Neural crest cell (in vitro differentiated cells): ENCODE results near the gene PNPLA6. TPM values are rescaled to one million over a fixed set of nuclear protein-coding genes. Genes with fewer than 3 reads are reported as not detected.
A peak's percentile ranks its signal among the peaks of the same experiment; 100 is the strongest.

ENCODE experiments used
- DNase-seq: peaks from one replicate; pipeline ENCODE4 v3.0.0; 2021; ENCODE audit warnings: low read depth, mixed read lengths, low spot score
- H3K27ac Mint-ChIP-seq: one replicate; pipeline ENCODE4 v1.8.0; 2021; ENCODE audit warnings: mild to moderate bottlenecking, mixed read lengths; ENCODE audit not compliant: unreplicated experiment
- H3K27me3 Mint-ChIP-seq: 2 replicates; pipeline ENCODE4 v1.8.0; 2021; ENCODE audit warnings: low read depth, mild to moderate bottlenecking, mixed read lengths
- H3K36me3 Mint-ChIP-seq: 2 replicates; pipeline ENCODE4 v1.8.0; 2021; ENCODE audit warnings: low read depth, mild to moderate bottlenecking, mixed read lengths
- H3K4me1 Mint-ChIP-seq: 2 replicates; pipeline ENCODE4 v1.8.0; 2021; ENCODE audit warnings: mixed read lengths
- H3K4me3 Mint-ChIP-seq: one replicate; pipeline ENCODE4 v1.8.0; 2021; ENCODE audit warnings: mild to moderate bottlenecking, mixed read lengths
- H3K9me3 Mint-ChIP-seq: 2 replicates; pipeline ENCODE4 v1.8.0; 2021; ENCODE audit warnings: mixed read lengths
- CTCF ChIP-seq: fragments of 200-600 bp; sonication (generic); conservative IDR thresholded peaks from 2 replicates; pipeline ENCODE4 v1.5.0; 2021; ENCODE audit warnings: antibody characterized with exemption, mild to moderate bottlenecking
- total RNA-seq: library from RNA; stranded (reverse); gene quantifications from 2 replicates; pipeline ENCODE4 v1.2.1, GENCODE V29; 2021

The PNPLA6 gene
- total RNA-seq, 1 donor from 2014 or later, result 72.1 TPM

GRCh38 chr19:7598180-7598579 is 62.7 kb downstream of the PNPLA6 start:
- no peak for TF ChIP-seq CTCF
- H3K27ac Mint-ChIP-seq, result no peak overlapping the region
- DNase-seq, result no peak

GRCh38 chr19:7600721-7601120 is 65.2 kb downstream of the PNPLA6 start:
- no peaks in the 10 kb centered on the region for H3K9me3 Mint-ChIP-seq
- no peak for DNase-seq
- H3K27me3 Mint-ChIP-seq, result peaks cover 41% of the 10 kb centered on the region
- no peak overlapping the region for H3K27ac Mint-ChIP-seq
- no peak for TF ChIP-seq CTCF
- peaks cover 4% of the 10 kb centered on the region for H3K4me1 Mint-ChIP-seq
- no peak overlapping the region for H3K4me3 Mint-ChIP-seq
- H3K36me3 Mint-ChIP-seq, result no peaks in the 10 kb centered on the region

More at GRCh38 chr19:7598180-7598579, 62.7 kb downstream of the PNPLA6 start:
- Mint-ChIP-seq H3K4me1 (peaks cover 9% of the 10 kb centered on the region), H3K9me3 (no peaks in the 10 kb centered on the region), H3K4me3 (peak overlapping the region; percentile 82), H3K27me3 (peaks cover 56% of the 10 kb centered on the region), H3K36me3 (no peaks in the 10 kb centered on the region)

DNA sequence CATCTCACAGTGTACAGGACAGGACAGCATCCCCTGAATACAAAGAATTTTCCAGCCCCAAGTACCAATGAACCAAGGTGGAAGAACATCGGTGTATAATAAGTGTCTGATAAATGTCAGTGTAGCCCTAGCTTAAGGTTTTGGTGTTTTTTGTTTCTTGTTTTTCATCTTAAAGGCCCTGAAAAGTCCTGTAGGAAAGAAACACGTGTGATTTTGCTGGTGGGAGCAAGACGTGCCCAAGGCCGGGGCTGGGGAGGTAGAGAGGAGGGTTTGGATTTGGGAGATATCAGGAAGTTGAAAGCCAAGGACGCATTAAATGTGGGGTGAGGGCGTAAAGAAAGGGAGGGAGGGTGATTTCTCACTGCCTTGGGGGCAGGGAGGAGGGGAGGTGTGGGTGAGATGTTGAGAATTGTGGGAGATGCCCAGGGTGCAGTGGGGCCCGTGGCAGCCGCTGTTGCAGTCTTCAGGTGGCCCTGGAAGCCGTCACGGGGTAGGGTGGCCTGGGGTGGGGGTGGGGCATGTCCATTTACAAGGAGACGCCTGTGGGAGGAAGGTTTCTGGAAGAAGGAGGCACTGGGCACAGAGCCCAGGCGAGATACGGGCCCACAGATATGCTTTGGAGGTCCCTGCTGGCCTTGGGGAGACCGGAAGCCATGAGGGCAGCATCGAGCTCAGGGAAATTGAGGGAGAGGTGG is 66.9 kb downstream of the PNPLA6 start:
- peaks cover 31% of the 10 kb centered on the region for H3K27me3 Mint-ChIP-seq
- no peaks in the 10 kb centered on the region for H3K9me3 Mint-ChIP-seq
- H3K36me3 Mint-ChIP-seq, result no peaks in the 10 kb centered on the region
- DNase-seq, result no peak
- H3K27ac Mint-ChIP-seq, result no peak overlapping the region
- no peaks in the 10 kb centered on the region for H3K4me1 Mint-ChIP-seq
- no peak for TF ChIP-seq CTCF
- no peak overlapping the region for H3K4me3 Mint-ChIP-seq

DNA sequence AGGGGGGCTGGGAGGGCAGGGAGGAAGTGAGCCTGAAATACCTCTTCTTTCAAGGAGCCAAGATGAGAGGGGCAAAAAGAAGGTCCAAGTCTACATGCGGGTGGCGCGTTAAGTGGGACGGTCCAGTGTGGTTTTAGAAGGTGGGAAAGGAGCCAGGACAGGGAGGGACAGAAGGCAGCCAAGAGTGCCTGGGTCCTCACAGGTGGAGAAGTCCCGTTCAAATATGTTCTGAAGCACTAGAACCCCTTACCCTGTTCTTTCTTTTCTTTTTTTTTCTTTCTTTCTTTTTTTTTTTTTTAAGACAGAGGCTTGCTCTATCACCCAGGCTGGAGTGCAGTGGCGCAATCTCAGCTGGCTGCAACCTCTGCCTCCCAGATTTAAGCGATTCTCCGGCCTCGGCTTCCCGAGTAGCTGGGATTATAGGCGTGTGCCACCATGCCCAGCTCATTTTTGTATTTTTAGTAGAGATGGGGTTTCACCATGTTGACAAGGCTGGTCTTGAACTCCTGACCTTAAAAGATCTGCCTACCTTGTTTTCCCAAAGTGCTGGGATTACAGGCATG is 67.5 kb downstream of the PNPLA6 start:
- no peak for TF ChIP-seq CTCF
- Mint-ChIP-seq H3K4me3 (no peak overlapping the region), H3K27ac (no peak overlapping the region), H3K27me3 (peaks cover 25% of the 10 kb centered on the region), H3K9me3 (no peaks in the 10 kb centered on the region), H3K4me1 (no peaks in the 10 kb centered on the region), H3K36me3 (no peaks in the 10 kb centered on the region)
- no peak for DNase-seq

DNA sequence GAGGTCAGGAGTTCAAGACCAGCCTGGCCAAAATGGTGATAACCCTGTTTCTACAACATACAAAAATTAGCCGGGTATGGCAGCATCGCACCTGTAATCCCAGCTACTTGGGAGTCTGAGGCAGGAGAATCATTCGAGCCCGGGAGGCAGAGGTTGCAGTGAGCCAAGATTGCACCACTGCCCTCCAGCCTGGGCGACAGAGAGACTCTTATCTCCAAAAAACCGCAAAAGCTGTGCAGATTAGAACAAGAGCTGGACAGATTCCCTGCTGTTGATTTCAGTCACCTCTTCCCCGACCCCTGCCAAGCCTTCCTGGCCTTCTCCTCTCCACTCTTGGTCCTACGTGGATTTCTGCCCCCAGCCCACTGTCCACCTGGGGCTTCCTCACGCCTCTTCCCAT is 68.4 kb downstream of the PNPLA6 start:
- Mint-ChIP-seq H3K36me3 (no peaks in the 10 kb centered on the region), H3K9me3 (no peaks in the 10 kb centered on the region), H3K27ac (peak overlapping the region; percentile 40), H3K27me3 (peaks cover 18% of the 10 kb centered on the region), H3K4me3 (peak overlapping the region; percentile 24), H3K4me1 (no peaks in the 10 kb centered on the region)
- no peak for TF ChIP-seq CTCF
- DNase-seq, result no peak
